GM19238 (cell line): ENCODE data around the gene GNAS.
A peak's percentile ranks its signal among the peaks of the same experiment; 100 is the strongest.

ENCODE experiments used
- DNase-seq: peaks from one replicate; pipeline ENCODE4 v3.0.0; 2011; ENCODE audit warnings: low spot score; ENCODE audit not compliant: insufficient read length

Gene GNAS

DNA sequence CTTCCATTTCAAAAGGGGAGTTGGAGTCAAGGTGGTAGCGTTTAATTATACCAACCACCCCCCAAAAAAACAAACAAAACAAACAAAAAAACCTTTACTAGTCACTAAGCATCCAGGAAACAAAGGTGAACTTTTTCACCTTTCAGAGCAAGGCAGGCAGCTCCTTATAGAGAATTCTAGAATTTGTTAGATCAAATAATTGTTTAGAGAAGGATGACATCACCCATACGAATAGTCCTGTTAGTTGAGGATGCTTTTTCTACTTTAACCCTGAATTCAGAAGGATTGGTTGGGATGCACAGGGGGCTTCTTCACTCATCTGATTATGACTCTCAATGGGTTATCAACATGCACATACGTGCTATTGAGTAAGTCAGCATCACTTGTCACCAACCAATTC lies 44.3 kb downstream of the GNAS start:
- DNase-seq, result no peak

DNA sequence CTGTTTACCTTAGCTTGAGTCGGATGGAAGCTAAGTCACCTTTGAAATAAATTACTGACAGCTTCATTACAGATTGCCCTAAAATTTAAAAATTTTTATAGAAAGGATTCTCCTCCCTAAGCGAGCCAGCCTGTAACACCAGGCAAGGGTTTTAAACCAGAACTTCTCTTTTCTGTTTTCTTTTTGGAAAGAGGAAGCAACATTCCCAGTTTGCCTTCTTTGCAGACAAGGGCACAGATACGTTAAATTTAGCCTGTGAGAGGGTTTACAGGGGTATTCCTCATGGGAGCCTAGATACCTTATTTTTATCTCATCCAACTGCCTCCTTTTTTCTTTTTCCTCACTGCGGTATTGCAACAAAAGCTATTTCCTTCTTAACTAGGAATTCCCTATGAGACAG lies 45.0 kb downstream of the GNAS start:
- no peak for DNase-seq

DNA sequence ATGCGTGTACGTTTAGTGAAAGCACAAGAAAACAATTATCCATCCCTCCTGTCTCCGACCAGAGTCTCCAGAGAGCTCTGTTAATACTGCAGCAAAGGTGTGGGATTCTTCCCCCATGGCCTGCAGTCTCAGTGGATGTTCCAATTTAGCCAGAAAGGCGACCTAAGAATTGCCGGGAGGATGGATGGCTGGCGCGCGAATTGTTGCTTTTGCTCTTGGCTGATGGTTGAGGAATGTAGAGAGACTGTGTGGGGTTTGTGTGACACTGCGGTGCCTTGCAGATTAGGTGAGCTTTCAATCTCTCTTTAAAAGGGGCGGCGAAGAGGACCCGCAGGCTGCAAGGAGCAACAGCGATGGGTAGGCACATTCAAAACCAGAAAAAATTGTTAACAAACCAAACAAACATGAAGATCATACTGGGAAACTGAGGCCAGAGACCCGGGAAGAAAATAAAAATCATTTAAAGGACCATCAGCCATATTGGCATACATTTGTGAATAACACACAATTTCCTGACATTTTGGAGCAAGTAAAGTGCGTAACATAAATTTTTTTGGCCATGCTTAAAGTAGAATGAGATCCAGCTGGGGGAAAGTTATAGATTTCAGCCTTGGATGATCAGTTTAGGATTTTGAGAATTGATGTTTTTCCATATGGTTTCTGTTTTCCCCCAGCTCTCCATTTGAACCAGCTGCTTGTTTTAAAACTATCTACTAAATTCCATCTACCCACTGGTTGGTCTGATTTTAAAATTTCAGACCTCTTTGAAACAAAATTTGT lies 46.3 kb downstream of the GNAS start:
- no peak for DNase-seq

DNA sequence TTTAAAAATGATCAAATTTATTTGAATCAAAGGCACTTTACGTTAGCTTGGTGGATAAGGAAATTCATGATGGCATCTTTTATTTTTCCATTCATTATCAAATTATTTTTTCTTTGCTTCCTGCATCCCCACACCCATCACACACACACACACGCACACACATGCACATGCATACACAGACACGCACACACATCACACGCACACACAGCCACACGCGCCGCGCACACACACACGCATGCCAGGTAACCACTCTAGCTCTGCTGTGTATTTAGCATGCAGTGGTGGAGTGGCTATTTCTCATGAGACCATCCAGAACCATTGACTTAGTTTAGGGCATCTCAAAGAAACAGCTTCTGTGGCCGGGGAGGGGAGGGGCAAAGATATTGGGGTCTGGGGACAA lies 47.0 kb downstream of the GNAS start:
- DNase-seq, result no peak

DNA sequence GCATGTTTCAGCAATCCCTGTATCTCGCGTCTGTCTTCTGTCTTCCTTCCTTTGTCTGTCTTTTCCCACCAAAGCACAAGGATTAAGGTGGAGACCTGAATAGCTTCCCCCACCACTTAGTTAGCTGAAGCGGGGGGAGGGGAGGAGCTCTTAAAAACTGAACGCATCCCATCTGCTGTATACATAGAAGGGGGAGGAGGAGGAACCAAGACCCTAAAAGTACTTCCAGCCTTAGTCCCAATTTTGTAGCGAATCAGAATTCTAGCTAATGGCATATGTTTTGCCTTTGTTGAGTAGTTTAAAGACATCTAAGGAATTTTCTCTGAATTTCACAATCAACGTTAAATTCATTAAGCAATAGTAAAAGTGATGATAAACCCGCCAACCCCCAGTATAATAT lies 47.9 kb downstream of the GNAS start:
- no peak for DNase-seq

DNA sequence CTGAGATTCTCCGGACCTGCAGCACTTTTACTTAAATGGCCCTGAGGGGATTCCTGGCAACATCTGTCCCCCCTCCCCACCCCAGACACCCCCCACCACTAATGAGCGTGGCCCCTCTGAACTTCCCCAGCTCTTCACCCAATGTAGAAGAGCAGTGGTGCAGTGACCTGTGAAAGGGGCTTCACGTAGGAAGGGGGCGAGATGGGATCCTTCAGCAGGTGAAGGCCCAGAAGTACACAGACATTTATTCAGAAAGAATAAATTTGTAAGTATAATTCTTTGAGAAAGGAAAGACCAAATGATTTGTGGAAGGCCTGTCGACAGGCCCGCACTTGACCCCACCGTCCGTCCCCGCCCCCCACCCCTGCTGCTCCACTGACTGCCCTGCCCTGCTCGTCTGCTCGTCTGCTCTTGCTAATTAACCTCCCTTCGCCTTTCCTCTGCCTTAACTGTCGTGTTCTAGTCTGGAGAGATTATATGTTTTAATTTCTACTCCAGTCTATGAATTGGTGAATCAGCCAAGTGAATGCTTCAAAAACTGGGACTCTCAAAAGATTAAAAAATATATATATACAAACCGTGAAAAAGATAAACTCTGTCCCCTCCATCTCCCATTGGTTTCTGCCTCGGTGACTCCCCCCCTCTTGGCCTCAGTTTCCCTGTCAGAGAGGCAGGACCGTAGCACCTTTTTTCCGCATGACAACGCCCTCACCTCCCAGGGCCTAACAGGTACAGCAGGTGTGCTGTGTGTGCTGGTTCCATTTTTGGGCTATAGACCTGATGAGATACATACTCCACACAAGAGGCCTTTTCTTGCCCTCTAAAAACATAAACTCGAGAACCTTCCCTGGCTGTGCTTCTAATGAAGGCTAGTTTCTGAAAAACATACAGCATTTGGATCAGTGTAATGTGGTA lies 49.2 kb downstream of the GNAS start:
- no peak for DNase-seq

DNA sequence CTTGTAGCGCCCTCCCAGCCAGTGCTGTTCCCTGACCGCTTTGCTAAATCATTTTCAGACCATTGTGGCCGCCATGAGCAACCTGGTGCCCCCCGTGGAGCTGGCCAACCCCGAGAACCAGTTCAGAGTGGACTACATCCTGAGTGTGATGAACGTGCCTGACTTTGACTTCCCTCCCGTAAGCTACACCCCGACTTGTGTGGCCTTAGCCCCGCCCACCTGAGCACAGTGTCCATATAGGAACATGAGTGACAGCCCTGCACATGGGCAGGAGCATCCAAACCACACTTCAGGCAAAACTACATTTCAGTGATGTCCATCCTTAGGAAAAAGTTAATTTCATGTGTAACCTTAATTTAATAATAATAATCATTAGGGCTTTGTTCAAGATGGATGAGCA lies 51.1 kb downstream of the GNAS start:
- no peak for DNase-seq

DNA sequence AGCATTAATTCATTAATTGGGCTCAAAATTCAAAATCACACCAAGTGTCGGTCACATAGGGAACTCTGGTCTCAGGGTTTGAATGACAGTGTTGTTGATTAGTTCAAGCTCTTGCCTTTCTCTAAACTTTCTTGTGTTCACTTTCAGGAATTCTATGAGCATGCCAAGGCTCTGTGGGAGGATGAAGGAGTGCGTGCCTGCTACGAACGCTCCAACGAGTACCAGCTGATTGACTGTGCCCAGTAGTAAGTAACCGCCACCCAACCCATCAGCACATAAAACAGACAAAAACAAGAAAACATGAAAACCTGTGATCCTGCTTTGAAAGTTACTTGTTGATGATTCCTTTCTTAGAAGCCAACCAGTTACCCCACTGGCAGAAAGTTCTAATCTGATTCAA lies 52.7 kb downstream of the GNAS start:
- no peak for DNase-seq

DNA sequence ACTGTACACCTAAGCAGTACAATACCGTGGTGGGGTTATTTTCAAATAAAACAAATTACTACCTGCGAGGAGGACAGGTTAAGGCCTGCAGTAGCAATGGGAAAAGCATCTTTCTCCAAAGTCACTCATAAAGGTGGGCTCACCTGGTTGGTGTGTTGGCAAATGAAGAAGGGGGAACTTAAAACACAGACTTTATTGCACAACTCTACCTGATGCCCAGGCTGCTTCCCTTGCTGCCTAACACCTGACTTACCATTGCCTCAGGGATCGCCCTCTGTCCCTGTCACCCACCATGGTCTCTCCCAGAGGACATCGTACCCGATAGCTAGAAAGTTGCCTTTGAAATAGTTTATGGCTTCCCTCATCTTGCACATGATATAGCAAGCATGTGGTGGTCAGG lies 53.6 kb downstream of the GNAS start:
- DNase-seq, result no peak

DNA sequence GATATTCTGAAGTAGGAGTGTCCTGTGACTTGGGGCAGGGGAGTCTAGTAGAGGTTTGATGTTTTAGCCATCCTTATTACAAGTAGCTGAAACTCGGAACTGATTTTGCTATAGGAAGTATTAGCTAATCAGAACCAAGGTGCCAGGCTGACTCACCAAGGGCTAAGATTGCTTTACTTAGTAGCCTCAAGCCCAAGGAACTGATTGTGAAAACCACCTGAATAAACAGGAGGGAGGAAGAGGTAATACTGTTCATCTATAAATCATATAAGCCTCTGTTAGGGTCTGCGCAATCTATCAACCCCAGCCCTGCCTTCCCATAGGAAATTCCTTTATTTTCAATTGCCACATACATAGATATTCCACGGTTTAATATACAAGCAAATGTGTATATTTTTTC lies 54.4 kb downstream of the GNAS start:
- no peak for DNase-seq

DNA sequence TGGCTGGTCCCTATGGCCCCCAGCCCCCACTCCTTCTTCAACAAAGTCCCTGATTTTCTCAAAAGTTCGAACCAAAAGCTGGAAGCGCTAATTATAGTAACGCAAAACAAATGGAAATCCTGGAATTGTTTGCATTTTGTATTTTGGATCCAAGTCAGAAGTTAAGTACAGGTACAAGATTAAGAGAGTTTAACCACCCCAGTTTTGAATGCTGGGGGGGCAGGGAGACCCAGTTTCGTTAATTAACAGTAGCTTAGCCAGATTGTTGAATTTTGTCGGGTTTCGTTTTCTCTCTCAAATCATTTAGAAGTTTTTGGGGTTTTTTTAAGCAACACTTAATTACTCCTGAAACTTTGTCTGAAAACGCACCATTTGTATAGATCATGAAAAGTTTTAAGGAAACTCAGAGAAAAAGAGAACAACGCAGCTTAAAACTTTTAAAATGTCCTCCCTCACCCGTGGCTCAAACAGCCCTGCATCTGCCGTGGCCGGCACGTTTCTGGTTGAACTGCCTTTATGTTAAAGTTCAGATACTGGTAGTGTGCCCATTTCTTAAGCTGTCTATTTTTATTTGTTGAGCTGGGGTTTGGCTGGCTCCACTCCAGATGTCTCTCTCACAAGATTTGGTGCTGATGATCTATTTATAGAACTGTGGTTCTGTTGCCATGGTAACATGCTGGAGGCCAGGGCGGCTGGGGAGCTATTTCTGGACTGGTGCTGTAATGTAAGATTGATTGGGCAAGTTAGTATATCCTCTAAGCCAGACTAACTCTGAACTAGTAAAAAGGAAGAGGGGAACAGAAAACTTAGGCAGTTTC lies 55.0 kb downstream of the GNAS start:
- peak; percentile 60 for DNase-seq

DNA sequence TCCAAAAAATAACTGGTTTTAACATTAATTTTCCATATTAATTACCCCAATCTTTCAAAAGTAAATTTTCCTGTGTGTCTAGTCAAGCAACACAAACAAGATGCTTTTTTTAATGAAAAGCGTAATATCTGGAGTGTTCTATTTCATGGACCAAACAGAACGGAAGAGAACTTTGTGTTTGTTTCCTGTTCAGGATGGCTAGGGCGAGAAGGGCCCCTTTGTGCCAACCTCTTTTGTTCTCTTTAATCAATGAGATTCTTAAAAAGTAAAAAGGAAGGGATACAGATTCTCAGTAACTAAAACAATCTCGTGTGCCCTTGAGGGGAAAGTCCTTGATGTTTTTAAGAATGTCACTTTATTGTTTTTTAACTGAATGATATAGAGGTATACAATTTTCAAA lies 55.7 kb downstream of the GNAS start:
- no peak for DNase-seq

DNA sequence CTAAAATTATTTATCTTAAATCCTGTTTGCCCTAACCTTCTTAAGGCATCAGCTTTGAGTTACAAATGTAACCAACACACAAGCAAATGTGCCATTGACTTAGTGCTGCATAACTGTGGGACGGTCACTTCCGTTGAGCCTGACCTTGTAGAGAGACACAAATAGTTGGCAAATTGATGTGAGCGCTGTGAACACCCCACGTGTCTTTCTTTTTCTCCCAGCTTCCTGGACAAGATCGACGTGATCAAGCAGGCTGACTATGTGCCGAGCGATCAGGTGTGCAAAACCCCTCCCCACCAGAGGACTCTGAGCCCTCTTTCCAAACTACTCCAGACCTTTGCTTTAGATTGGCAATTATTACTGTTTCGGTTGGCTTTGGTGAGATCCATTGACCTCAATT lies 56.4 kb downstream of the GNAS start:
- no peak for DNase-seq

DNA sequence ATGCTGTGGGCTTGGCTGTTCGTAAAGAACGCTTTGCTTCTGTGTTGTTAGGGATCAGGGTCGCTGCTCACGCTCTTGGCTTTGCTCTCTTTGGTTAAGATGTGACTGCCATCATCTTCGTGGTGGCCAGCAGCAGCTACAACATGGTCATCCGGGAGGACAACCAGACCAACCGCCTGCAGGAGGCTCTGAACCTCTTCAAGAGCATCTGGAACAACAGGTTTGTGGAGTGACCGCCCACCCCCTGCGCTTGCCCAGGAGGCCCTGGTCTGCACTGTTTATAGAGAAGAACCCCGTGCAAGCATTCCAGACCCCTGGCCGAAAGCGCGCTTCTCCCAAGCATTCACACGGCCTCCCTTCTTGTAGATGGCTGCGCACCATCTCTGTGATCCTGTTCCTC lies 57.1 kb downstream of the GNAS start:
- DNase-seq, result no peak

DNA sequence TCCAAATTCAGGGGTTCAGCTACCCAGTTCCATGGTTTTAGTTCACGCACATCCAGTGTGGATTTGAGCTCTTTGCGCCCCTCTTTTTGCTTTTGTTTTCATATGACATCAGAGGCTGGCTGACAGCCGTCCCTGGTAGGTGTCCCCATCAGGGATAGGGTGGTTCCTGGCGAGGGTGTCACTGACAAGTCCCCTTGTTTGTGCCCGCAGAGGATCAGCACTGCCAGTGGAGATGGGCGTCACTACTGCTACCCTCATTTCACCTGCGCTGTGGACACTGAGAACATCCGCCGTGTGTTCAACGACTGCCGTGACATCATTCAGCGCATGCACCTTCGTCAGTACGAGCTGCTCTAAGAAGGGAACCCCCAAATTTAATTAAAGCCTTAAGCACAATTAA lies 58.0 kb downstream of the GNAS start:
- no peak for DNase-seq

DNA sequence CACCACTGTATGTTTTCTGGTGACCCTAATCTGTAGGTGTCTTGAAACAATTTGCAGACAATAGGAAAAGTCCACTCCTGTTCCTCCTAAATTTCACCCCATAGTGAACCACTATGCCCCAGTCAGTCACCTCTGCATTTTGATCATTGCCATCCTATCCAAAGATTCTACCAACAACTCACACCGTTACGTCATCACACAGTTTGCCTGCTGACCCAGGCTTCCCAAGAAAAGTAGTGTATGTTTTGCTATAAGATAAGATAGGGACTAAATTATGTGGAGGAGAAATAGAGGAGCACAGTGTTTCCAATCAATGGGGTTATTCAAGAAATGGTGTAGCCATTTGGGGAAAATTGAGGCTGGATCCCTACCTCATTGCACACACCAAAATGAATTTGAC lies 58.8 kb downstream of the GNAS start:
- no peak for DNase-seq

DNA sequence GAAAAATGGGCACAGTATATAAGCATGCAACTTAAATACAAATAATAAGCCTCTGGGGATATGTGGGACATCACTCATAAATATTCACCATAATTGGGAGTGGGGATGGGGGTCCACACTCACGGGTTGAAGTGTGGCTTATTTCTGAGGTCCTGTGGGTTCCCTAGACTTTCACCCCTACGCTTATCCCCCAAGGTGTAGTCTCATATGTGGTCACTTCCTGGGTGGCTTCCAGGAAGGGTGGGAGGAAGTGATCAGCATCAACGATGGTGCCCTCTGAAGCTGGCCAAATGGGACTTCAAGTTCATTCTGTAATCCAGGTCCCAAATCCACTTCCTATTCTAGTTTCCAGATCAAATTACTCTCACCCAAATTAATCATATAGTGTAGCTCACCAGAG lies 59.5 kb downstream of the GNAS start:
- no peak for DNase-seq

DNA sequence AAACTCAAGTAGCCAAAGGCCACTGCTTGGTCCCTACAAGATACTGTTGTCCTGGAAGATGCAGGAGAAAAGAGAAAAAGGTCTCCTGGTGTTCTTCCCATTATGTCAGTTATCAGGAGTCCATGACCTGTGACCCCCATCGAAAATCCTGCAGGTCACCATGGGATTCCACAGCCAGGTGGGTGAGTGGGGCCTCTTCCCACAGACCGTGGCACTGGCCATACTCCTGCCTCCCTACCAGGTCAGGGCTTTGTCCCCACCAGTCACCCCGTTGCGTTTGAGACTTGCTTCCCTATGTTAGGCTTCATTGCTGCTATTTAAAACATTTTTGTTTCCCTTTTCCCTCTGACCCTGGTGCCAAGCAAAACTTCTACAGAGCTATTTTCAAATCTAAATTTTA lies 60.6 kb downstream of the GNAS start:
- DNase-seq, result no peak

DNA sequence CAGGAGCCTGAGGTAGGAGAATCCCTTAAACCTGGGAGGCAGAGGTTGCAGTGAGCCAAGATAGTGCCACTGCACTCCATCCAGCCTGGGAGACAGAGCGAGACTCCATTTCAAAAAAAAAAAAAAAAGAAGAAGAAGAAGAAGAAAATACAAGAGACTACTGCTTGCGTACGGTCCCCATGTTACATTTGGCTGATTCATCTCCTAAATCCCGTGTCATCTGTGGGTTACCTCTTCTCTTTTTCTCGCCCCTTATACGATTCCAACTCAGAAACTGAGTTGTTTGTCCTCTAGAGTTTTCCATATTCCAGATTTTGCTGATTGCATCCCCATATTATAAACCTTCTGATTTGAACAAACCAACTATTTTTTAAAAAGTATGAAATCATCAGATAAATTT lies 66.1 kb downstream of the GNAS start:
- DNase-seq, result no peak

DNA sequence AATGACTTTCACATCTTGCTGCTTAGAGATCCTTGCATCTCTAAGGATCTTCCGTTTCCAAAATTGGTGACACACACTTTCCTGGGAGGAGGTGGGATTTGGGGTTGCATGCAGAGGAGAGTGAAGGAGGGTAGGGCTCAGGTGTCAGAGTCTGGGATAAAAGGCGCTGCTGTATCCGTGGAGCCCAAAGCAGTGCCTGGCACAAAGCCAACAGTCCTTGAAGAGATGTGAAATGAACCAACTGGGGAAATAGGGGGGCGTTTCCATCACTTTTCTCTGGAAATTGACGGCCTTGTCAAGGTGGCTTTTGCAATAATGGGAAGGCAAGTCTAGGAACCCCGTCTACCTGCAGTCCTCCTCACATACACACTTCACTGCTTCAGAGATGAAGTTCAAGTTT lies 69.0 kb downstream of the GNAS start:
- DNase-seq, result no peak

DNA sequence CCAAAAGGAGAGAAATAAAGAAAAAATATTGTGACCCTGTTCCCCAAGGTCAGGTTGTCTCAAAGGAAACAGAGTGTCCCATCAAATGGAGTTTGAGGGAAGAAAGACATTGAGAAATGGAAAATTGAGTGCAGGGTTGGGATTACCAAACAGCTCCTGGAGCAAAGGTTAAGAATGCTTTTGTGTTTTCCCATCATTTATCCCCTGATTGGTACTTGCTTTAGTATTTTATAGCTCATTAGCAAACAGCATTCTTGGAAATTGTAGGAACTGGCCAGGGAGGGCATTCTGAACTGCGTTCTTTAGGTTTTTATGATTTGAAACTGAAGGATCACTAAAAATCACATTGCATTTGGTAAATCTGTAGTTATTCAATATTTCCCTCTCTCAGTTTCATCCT lies 69.5 kb downstream of the GNAS start:
- no peak for DNase-seq

DNA sequence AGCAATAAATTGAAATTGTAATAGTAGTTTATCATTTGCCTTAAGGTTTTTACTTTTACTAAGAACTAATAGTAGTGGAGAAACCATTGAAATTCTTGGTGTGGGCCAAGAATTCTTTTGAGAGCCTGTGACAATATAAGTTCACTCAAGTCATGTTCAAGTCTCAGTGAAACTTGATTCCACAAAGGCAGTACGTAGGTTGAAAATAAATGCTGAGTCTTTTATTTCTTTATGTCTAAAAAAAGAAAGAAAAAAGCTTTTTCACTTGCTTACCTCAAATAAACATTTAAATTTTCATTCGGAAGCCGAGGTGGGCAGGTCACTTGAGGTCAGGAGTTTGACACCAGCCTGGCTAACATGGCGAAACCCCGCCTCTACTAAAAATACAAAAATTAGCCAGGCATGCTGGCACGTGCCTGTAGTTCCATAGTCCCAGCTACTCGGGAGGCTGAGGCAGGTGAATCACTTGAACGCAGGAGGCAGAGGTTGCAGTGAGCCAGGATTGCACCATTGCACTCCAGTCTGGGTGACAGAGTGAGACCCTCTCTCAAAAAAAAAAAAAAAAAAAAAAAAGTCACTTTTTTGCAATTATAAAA lies 70.7 kb downstream of the GNAS start:
- DNase-seq, result no peak
